ENCODE data around the gene CLCN7.

Gene CLCN7

DNA sequence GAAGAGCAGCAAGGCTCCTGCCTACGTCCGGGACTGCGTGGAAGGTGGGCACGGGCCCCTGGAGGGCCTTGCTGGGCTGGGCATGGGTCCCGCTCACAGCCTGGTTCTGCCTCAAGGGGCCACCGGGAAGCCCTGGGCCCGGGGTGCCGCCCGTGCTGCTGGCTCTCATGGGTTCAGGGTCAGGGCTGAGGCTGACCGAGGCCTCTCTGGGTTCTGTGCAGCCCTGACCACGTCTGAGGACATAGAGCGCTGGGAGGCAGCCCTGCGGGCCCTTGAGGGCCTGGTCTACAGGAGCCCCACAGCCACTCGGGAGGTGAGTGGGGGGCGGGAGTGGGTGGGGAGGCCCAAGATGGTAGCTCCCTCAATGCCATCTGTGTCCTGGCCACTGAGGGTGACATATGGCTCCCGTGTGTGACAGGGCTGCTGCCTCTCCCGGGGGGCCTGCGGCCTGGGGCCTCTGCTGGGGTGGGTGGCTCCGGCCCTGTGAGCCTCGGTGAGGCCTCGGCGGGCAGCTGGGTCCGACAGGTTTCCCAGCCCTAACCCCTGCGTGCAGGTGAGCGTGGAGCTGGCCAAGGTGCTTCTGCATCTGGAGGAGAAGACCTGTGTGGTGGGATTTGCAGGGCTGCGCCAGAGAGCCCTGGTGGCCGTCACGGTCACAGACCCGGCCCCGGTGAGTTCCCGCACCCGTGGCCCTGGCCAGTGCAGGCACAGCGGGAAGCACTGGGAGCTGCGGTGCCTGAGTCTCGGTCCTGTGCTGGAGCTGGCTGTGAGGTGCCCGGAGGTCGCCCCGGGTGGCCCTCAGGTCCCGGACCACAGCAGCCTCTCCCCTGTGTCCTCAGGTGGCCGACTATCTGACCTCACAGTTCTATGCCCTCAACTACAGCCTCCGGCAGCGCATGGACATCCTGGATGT lies 27.5 kb upstream of the CLCN7 start:
- no peak for DNase-seq (ENCODE audit: low read depth)

DNA sequence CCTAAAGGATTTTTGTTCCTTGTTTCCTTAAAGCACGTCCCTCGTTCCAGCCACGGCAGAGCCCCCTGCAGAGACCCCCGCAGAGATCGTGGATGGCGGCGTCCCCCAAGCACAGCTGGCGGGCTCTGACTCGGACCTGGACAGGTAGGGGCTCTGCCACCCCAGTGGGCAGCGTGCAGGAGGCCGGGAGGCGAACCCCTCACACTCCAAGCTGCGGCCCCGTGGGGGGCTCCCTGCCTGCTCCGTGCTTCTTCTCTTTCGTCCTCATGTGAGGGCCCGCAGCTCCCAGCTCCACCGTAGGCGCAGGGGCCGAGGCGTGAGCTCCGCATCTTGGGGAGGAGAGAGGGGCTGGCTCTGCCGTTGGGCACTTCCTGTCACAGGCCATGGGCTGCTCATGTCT lies 26.8 kb upstream of the CLCN7 start:
- no peak for DNase-seq (ENCODE audit: low read depth)

DNA sequence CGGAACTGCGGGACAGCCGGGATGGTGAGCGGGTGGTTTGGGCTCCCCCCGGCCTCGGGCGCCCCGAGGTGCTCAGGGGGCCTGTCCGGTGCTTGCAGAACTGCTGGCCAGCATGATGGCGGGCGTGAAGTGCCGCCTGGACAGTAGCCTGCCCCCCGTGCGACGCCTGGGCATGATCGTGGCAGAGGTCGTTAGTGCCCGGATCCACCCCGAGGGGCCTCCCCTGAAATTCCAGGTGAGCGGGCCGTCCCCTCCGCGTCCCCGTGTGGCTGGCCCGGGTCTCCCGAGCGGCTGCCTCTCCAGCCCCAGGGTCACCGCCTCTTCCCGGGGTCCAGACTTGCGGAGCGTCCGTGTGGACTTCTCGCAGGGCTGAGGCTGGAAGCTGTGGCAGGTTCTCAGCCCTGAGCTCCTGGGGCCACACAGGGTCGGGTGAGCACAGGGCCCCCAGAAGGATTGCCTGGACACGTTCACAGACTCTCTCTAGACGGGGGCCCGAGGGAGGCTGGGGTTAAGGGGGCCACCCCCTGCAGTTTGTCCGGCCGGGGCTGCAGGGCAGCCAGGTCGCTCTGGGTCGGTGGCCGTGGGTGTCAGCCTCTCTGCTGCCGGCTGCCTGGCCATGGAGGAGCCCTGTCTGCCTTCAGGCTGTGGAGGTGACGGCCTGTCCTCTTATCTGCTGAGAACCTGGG lies 25.8 kb upstream of the CLCN7 start:
- no peak for DNase-seq (ENCODE audit: low read depth)

DNA sequence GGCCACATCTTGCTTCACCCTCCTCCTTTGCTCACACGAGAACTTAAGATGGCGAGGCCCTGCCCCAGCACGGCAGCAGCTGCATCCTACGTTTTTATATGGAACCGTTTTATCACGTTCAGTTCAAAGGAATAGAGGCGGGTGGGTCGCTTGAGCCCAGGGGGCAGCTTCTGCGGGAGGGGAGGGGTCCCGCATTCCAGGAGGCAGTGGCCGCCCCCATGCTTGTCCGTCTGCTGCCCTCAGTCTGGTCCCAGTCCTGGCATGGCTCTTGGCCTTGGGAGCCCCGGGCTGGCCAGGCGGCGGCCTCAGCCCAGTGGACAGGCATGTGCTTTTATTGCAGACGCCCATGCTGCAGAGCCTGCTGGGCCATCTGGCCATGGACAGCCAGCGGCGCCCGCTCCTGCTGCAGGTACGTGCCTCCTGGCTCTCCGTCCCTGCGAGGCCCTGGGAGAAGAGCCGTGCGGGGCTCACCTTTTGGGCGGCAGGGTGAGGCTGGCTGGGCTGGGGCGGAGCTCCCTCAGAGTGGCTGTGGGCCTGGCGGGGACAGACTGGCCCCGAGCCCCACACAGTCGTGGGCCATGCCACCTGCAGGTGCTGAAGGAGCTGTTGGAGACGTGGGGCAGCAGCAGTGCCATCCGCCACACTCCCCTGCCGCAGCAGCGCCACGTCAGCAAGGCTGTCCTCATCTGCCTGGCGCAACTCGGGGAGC lies 25.1 kb upstream of the CLCN7 start:
- DNase-seq (ENCODE audit: low read depth) = no peak

DNA sequence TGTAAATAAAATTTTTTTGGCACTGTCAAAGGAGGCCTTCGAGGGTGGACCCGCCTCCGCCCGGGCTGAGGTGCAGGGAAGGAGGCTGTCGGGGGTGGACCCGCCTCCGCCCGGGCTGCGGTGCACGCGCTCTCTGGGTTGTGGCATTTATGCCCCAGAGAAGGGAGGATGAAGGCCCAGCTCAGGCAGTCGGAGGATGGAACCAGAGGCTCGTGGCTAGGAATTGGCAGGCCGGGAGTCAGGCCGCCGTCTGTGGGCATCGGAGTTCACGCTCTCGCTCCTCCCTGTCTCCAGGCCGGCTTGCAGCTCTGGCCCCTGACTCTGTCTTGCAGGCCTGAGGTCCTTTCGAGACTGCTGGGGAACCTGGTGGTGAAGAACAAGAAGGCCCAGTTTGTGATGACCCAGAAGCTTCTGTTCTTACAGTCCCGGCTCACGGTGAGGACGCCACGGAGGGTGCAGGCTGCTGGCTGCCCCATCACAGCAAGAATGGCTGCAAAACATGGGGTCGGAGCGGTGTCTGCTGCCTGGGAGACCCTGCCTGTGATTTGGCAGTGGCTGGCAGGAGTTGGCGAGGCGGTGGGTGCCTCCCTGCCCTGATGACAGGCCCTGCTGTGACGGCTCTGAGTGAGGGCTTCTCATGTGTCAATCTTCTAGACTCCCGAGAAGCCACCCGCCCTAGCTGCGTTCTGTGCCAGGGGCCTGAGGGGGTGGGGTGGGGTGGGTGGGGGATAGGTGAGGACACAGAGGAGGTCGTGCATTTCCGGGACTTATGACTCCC lies 24.3 kb upstream of the CLCN7 start:
- DNase-seq (ENCODE audit: low read depth) = no peak

DNA sequence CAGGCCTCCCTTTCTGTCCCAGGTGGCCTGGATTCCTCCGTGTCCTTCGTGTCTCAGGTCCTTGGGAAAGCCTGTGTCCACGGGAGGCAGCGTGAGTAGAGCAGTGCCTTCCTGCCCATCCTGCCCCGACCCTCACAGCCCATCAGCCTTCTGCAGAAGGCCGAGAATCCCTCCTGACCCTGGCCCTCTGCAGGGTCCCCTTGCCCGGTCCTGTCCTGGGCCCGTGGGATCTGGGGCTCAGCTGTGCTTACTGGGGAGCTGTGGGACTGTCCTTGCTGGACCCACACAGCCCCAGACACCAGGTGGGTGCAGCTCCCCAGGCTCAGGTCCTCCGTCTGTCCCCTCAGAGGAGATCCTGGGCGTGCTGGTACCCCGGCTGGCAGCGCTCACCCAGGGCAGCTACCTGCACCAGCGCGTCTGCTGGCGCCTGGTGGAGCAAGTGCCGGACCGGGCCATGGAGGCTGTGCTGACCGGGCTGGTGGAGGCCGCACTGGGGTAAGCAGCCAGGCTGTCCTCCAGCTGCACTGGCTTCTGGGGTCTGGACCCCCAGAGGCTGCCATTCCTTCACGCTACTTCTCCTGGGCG lies 22.3 kb upstream of the CLCN7 start:
- DNase-seq (ENCODE audit: low read depth) = no peak

DNA sequence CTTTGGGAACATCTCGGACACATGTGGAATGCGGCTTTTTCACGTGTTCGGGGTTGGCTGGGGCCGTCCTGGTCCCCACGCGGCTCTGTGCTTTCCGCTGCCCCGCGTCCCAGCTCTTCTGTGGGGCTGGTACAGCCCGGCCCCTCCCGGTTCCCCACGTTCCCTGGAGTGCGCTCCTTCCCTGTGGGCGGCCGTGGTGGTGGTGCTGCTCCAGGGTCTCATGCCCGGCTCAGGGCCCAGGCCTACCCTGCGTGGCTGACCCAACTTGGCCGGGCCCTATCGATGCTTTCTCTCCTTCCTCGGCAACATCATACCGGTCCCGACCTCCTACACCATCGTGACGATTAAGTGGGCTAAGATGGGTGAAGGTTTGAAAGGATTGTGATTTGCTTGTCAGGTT lies 21.6 kb upstream of the CLCN7 start:
- DNase-seq (ENCODE audit: low read depth) = no peak

DNA sequence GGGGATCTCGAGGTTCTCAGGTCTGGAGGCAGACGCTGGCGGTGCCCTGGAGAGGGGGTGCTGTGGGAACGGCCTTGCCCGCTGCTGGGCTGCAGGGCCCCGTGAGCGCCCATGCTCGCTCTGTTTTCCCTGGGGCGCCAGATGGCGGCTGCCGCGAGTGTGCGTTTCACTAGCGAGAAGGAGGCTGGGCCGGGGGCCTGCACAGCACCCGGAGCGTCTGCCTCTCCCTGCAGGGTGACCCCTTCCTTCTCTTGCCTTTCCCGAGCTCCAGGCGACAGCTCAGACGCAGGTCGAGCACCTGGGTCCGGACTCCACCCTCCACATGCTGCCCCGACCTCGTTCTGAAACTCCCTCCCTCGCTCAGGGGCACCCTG lies 21.0 kb upstream of the CLCN7 start:
- no peak for DNase-seq (ENCODE audit: low read depth)

DNA sequence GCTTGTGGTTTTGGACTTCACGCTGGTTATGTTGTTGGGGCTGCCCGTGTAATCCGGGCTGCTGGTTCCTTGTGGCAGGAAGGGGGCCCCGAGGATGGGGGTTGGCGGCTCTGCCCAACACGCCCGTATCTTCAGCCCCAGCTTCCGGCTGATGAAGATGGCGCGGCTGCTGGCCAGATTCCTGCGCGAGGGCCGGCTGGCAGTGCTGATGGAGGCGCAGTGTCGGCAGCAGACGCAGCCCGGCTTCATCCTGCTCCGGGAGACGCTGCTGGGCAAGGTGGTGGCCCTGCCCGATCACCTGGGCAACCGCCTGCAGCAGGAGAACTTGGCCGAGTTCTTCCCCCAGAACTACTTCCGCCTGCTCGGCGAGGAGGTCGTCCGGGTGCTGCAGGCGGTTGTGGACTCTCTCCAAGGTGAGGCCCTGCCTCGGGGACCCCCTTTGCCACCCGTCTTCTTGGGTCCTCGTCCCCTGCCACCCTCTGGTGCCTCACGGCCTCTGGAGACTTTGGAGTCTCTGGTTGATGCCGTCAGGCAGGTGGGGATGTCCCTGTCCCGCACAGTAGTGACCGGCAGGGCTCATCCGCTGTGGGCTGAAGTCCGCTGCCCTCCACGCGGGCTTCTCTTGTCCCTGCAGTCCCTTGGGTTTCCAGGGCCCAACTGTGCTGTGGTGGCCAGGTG lies 20.5 kb upstream of the CLCN7 start:
- peak; percentile 80 for DNase-seq (ENCODE audit: low read depth)

DNA sequence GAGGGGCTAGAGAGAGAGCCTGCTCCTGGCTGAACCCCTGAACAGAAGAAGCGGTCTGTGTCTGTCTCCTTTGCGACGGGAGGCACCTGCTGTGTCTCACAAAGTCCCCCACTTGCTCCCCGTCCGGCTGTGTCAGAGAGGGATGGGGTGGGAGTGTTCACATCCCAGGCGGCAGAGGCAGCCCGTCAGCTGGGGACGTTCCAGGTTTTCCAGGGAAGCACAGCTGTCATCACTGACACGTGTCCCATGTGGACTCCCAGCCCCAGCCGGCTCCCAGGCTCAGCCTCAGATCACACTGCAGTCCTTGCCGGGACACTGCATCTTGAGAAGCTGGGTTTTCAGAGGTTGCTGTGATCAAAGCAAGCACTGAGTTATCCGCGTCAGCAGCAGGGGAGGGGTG lies 19.9 kb upstream of the CLCN7 start:
- DNase-seq (ENCODE audit: low read depth) = no peak

DNA sequence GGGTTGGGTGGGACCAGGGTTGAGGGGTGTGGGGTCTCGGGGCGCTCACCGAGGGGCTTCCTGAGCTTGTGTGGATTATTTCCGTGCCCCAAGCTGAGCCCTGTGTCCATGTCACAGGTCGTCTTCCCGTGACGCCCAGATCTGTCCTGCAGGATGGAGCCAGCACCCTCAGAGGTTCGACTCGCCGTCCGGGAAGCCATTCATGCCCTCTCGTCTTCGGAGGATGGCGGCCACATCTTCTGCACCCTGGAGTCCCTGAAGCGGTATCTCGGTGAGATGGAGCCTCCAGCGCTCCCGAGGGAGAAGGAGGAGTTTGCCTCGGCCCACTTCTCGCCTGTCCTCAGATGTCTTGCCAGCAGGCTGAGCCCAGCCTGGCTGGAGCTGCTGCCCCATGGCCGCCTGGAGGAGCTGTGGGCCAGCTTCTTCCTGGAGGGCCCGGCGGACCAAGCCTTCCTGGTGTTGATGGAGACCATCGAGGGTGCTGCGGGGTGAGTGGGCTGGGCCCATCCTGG lies 19.4 kb upstream of the CLCN7 start:
- DNase-seq (ENCODE audit: low read depth) = no peak

DNA sequence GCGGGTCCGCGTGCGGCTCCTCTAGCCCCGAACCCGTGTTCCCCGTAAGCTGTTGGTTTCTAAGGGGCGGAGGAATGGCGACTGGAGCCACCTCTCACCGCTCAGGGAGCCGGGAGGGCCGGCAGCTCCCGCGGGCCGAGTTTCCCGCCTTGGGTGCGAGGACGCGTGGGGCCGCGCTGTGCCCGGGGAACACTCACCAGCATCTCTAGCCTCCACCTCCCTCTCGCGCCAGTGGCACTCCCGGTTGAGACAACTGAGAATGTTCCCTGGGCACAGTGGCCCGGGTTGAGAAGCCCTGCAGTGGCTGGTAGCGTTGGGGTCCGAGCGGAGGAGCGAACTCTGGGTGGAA lies 18.9 kb upstream of the CLCN7 start:
- DNase-seq (ENCODE audit: low read depth) = no peak

DNA sequence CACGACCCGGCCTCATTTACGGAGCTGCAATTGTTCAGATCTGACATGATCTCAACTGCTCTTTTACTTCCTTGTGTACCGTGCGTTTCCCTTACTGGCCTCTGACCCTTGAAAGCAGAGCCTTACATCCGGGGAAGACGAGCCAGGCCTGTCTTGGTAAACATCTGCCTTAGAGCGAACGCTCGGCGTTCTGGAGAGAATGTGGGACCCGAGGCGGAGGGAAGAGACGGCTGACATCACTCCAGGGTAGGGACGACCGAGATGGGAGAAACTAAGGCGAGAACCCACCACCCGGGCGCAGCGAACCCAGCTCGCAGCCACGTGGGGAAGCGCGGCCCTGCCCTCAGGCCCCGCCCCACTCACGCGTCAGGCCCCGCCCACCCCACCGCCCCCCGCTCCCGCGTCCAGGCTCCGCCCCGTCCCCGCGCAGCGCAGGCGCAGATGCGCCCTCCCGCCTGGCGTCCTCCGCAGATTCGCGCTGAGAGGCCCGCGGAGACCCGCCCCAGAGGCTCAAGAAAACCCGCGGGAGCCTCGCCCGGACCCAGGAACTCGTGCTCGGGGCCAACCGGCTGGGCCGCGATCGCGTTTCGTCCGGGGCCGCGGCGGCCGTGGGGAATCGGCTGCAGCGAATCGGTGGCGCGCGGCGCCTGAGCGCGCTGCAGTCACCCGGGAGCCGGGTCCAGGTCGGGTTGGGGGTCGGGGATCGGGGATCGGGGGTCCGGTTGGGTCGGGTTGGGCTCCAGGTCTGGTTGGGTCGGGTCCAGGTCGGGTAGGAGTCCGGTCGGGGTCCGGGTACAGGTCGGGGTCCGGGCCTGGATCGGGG lies 18.3 kb upstream of the CLCN7 start, which contains the start of gene TELO2:
Gene TELO2 (plus strand): TSS at position 438 of the 823 bp plus-strand sequence. CDS start 922 bp downstream, outside the sequence.
- DNase-seq (ENCODE audit: low read depth) = peak; percentile 39

DNA sequence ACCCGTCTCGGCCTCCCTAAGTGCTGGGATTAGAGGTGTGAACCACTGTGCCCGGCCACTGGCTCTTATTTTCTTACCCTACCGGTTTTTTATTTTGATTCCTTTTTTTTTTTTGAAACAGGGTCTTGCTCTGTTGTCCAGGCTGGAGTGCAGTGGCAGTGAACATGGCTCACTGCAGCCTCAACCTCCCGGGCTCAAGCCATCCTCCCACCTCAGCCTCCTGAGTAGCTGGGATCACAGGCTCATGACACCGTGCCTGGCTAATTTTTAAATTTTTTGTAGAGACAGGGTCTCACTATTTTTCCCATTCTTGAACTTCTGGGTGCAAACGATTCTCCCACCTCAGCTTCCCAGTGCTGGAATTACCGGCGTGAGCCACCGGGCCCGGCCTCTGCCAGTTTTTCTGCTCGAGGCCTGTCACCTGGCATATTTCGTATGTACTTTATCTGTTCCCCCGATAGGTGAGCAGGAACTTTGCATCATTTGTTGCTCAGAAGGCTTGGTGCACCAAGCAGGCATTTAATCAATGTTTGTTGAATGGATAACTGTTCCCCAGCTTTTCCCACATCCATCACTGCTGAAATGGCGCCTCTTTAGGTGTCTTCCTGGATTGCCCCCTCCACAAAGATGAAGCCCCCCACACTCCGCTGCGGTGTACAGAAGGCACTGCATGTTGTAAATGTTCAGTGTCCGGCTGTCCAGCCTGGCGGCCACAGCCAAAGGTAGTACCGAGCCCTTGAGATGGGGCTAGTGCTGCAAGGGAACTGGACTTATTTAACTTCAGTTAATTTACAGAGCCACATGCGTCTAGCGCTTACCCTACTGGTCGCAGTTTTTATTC lies 17.5 kb upstream of the CLCN7 start:
- no peak for DNase-seq (ENCODE audit: low read depth)

DNA sequence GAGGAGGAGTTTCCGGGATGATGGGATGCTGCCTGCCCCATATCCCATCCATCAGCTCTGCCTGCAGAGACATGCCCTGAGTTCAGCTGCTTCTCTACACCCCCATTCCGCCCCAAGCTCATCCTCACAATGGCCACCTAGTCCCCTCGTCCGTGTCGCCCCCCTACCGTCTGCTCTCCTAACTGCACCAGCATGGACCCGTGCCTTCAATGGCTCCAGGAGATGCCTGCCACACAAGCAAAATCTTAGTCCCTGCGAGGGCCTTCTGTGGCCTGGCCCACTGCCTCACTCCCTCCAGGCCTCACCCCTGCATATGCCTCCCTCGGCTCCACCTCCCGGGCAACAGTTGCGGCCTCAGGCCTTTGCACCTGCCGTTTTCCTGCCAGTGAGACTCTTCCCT lies 16.5 kb upstream of the CLCN7 start:
- DNase-seq (ENCODE audit: low read depth) = no peak

DNA sequence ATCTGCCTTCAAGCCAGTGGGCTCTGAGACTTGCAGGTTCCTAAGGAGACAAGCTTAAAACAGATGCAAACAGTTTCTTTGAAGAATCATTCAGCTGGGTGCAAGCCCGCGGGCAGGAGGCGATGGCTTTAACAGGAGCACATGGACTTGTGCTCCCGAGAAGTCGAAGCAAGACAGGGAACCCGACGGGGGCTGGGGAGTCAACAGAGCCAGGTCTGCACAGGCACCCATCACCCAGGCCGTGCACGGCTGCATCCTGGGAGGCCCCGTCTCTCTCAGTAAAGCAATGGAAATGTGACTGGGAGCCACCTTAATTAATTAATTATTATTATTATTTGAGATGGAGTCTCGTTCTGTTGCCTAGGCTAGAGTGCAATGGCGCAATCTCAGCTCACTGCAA lies 14.2 kb upstream of the CLCN7 start:
- no peak for DNase-seq (ENCODE audit: low read depth)

DNA sequence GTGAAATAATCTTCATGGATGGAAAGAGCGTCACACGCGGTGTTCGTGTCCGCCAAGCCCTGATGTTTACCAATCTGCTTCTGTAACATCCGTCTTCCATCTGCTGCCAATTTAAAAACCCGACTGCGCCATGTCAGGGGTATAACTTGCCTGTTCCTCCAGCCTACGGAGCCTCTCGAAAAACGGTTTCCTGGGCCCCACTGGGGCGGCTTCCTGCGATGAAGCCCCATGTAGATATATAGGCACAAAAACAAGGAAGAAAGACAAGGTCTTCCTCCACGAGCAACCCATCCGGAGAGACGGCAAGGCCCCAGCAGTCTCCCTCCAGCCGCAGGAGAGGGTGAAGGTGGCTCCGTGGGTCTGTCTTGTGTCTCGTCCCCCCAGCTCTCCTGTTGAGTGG lies 13.8 kb upstream of the CLCN7 start, which contains the start of gene PTX4:
Gene PTX4 (minus strand): TSS at position 326 of the 400 bp plus-strand sequence. CDS start 35 bp downstream, at position 291.
- no peak for DNase-seq (ENCODE audit: low read depth)

DNA sequence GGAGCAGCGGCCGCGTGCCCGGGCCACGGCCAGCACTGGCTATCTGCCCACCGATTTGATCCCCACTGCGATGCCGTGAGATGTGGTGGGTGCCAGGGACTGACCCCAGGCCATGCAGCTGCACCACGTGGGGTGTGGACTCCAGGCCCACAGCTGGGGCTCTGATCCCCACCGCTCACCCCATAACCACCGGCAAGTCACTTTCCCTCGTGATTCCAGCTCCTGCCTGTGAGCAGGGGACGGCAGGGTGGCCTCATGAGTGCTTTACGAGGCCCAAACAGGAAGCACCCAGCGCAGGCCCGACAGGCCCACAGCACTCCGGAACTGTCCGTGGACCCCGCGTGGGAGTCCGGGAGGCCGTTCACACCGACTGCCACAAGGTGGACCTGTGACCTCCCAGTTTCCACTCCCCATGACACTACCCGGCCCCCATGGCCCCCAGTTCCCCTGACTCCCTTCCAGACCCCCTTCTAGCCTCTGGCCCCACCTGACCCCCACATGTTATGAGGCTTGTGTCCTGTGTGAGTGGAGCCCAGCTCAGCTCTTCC lies 13.3 kb upstream of the CLCN7 start:
- no peak for DNase-seq (ENCODE audit: low read depth)
